SK-N-SH (cell line): ENCODE measurements around the gene ABHD4. TPM values are rescaled to one million over a fixed set of nuclear protein-coding genes. Genes with fewer than 3 reads are reported as not detected.

ENCODE experiments used
- CTCF ChIA-PET: fragments of 300-600, 350-600 bp; formaldehyde crosslinking; extraction: SDS; loops from one replicate; lab custom pipeline; 2021; lab: Yijun Ruan, JAX
- POLR2A ChIA-PET: fragments of 350-600 bp; sonication (Branson Sonifier 250); formaldehyde crosslinking; extraction: SDS; loops from one replicate; lab custom pipeline; 2020; ENCODE audit warnings: antibody characterized with exemption, inconsistent platforms; lab: Yijun Ruan, JAX
- DNase-seq: peaks from one replicate; pipeline ENCODE4 v3.0.0; 2012
- H2AFZ ChIP-seq: fragments of 200-600 bp; sonication (generic); 2 replicates; pipeline ENCODE4 v1.8.1; 2016; ENCODE audit warnings: antibody characterized with exemption, mild to moderate bottlenecking, low read depth
- H3F3A ChIP-seq: fragments of 200-600 bp; sonication (generic); replicated peaks from 2 replicates; pipeline ENCODE3; 2016; ENCODE audit warnings: antibody characterized with exemption, mild to moderate bottlenecking; ENCODE audit not compliant: insufficient read depth
- H3K27ac ChIP-seq, 2 experiments: fragments of 200-500 bp in 1 of 2; fragments of 200-600 bp in 1 of 2; sonication (Bioruptor generic) in 1 of 2; sonication (generic), shearing (Covaris generic) in 1 of 2; 2 replicates each; pipeline versions ENCODE4 v1.5.1 to v1.6.1; 2014 to 2016; ENCODE audit warnings: low read depth in 2 of 2, inconsistent platforms in 1 of 2, low read length in 1 of 2, mild to moderate bottlenecking in 1 of 2, mixed read lengths in 1 of 2
- H3K27me3 ChIP-seq: fragments of 200-600 bp; sonication (generic), shearing (Covaris generic); 2 replicates; pipeline ENCODE4 v1.6.1; 2016; ENCODE audit warnings: mixed run types; ENCODE audit not compliant: insufficient read depth
- H3K36me3 ChIP-seq, 2 experiments: fragments of 200-500 bp in 1 of 2; fragments of 200-600 bp in 1 of 2; sonication (Bioruptor generic) in 1 of 2; sonication (generic) in 1 of 2; replicated peaks in 1 of 2; 2 replicates each; pipeline versions ENCODE3 to v1.5.1; 2014 to 2016; ENCODE audit warnings: low read length in 1 of 2, mild to moderate bottlenecking in 1 of 2; ENCODE audit not compliant: insufficient read depth in 2 of 2, control insufficient read depth in 1 of 2
- H3K4me1 ChIP-seq, 2 experiments: fragments of 200-500 bp in 1 of 2; fragments of 200-600 bp in 1 of 2; sonication (Bioruptor generic) in 1 of 2; sonication (generic), shearing (Covaris generic) in 1 of 2; 2 replicates each; pipeline versions ENCODE4 v1.5.1 to v1.6.1; 2014 to 2016; ENCODE audit warnings: low read depth in 1 of 2, low read length in 1 of 2, mixed run types in 1 of 2; ENCODE audit not compliant: insufficient read depth in 2 of 2, control insufficient read depth in 1 of 2
- H3K4me2 ChIP-seq: fragments of 200-600 bp; sonication (generic), shearing (Covaris generic); 2 replicates; pipeline ENCODE4 v1.6.1; 2017; ENCODE audit warnings: mixed run types
- H3K4me3 ChIP-seq, 2 experiments: fragments of 200-500 bp in 1 of 2; fragments of 200-600 bp in 1 of 2; sonication (Bioruptor generic) in 1 of 2; sonication (generic), shearing (Covaris generic) in 1 of 2; 2 replicates each; pipeline versions ENCODE4 v1.5.1 to v1.8.1; 2014 to 2016; ENCODE audit warnings: low read depth in 2 of 2, inconsistent platforms in 1 of 2, low read length in 1 of 2, mild to moderate bottlenecking in 1 of 2, mixed read lengths in 1 of 2, moderate library complexity in 1 of 2
- H3K79me2 ChIP-seq: fragments of 200-600 bp; sonication (generic); 2 replicates; pipeline ENCODE4 v1.8.1; 2017; ENCODE audit warnings: mild to moderate bottlenecking; ENCODE audit not compliant: insufficient read depth
- H3K9ac ChIP-seq: fragments of 200-600 bp; sonication (generic); 2 replicates; pipeline ENCODE4 v1.6.1; 2017; ENCODE audit warnings: mixed run types
- H3K9me2 ChIP-seq: fragments of 200-600 bp; sonication (generic); 2 replicates; pipeline ENCODE4 v1.6.1; 2017; ENCODE audit warnings: mixed run types
- H3K9me3 ChIP-seq: fragments of 200-600 bp; sonication (generic); 2 replicates; pipeline ENCODE4 v1.6.1; 2017; ENCODE audit warnings: mixed run types, mild to moderate bottlenecking, moderate library complexity
- H4K20me1 ChIP-seq: fragments of 200-600 bp; sonication (generic); 2 replicates; pipeline ENCODE4 v1.6.1; 2017; ENCODE audit warnings: mild to moderate bottlenecking, mixed run types; ENCODE audit not compliant: insufficient read depth
- ELF1 ChIP-seq: IDR thresholded peaks from 2 replicates; pipeline ENCODE4 v1.4.0; 2012
- EP300 ChIP-seq, 2 experiments: IDR thresholded peaks; 2 replicates each; pipeline versions ENCODE4 v1.4.0 to v1.6.1; 2012; ENCODE audit warnings: borderline replicate concordance in 1 of 2, low read depth in 1 of 2, low read length in 1 of 2
- EZH2phosphoT487 ChIP-seq: fragments of 200-600 bp; sonication (generic); IDR thresholded peaks from 2 replicates; pipeline ENCODE4 v1.6.1; 2017; ENCODE audit warnings: low read depth, mixed run types, mild to moderate bottlenecking, antibody characterized with exemption, moderate library complexity, borderline replicate concordance
- FOSL2 ChIP-seq: IDR thresholded peaks from 2 replicates; pipeline ENCODE4 v1.4.0; 2012; ENCODE audit warnings: low read depth, mild to moderate bottlenecking, moderate library complexity, borderline replicate concordance
- FOXJ3 ChIP-seq: sonication (generic); formaldehyde crosslinking; IDR thresholded peaks from 2 replicates; pipeline ENCODE4 v1.5.1; 2020; ENCODE audit warnings: mild to moderate bottlenecking, missing genetic modification reagents
- FOXM1 ChIP-seq: IDR thresholded peaks from 2 replicates; pipeline ENCODE4 v1.4.0; 2012; ENCODE audit warnings: low read depth, mild to moderate bottlenecking
- GABPA ChIP-seq: IDR thresholded peaks from 2 replicates; pipeline ENCODE4 v1.4.0; 2012; ENCODE audit warnings: low read depth, mild to moderate bottlenecking
- GATA2 ChIP-seq: sonication (generic); formaldehyde crosslinking; IDR thresholded peaks from 2 replicates; pipeline ENCODE4 v1.5.0; 2020; ENCODE audit warnings: mild to moderate bottlenecking, missing genetic modification reagents
- MEF2A ChIP-seq: IDR thresholded peaks from 2 replicates; pipeline ENCODE4 v1.4.0; 2012; ENCODE audit warnings: low read depth, borderline replicate concordance
- MXI1 ChIP-seq: IDR thresholded peaks from 2 replicates; pipeline ENCODE4 v1.6.1; 2012; ENCODE audit warnings: mild to moderate bottlenecking, low read depth, low read length, improper control_type of control experiment
- PBX3 ChIP-seq: IDR thresholded peaks from 2 replicates; pipeline ENCODE4; 2012
- RAD21 ChIP-seq: IDR thresholded peaks from 2 replicates; pipeline ENCODE4 v1.6.1; 2012; ENCODE audit warnings: mild to moderate bottlenecking, low read length
- RCOR1 ChIP-seq: fragments of 150-350 bp; IDR thresholded peaks from 2 replicates; pipeline ENCODE4 v1.6.1; 2017; ENCODE audit warnings: antibody characterized with exemption, low read length
- TAF1 ChIP-seq: IDR thresholded peaks from 2 replicates; pipeline ENCODE4 v1.6.1; 2012; ENCODE audit warnings: low read depth, mild to moderate bottlenecking, low read length, moderate library complexity, borderline replicate concordance
- TCF12 ChIP-seq: IDR thresholded peaks from 2 replicates; pipeline ENCODE4 v1.4.0; 2012
- TEAD4 ChIP-seq: IDR thresholded peaks from 2 replicates; pipeline ENCODE4 v1.4.0; 2012; ENCODE audit warnings: mild to moderate bottlenecking, borderline replicate concordance; ENCODE audit not compliant: insufficient read depth
- USF1 ChIP-seq: IDR thresholded peaks from 2 replicates; pipeline ENCODE4 v1.4.0; 2012; ENCODE audit warnings: low read depth, borderline replicate concordance
- YY1 ChIP-seq: IDR thresholded peaks from 2 replicates; pipeline ENCODE4 v1.4.0; 2012; ENCODE audit warnings: low read depth, mild to moderate bottlenecking
- ZBTB33 ChIP-seq: IDR thresholded peaks from 2 replicates; pipeline ENCODE4 v1.4.0; 2012; ENCODE audit warnings: low read depth, borderline replicate concordance
- WGBS: methylation state at CpG from one replicate; pipeline ENCODE4 v1.1.6; 2017; ENCODE audit warnings: low lambda C conversion rate; 5-methylcytosine and 5-hydroxymethylcytosine counted together
- polyA plus RNA-seq, 3 experiments: library from polyadenylated mRNA; depleted of rRNA; stranded (reverse); fragments of >200 nt; gene quantifications; 2 replicates each; pipeline ENCODE4 v1.2.3, GENCODE V29; 2012
- TF ChIP-seq, protein P1 (sequence below): fragments of 150-350 bp; IDR thresholded peaks from 2 replicates; pipeline ENCODE4 v1.6.1; 2017; ENCODE audit warnings: antibody characterized with exemption, low read length, low read depth, borderline replicate concordance
- TF ChIP-seq, protein P2 (sequence below): IDR thresholded peaks from 2 replicates; pipeline ENCODE4 v1.4.0; 2012; ENCODE audit warnings: low read depth
- TF ChIP-seq, protein P3 (sequence below): fragments of 150-350 bp; IDR thresholded peaks from 2 replicates; pipeline ENCODE4 v1.6.1; 2016; ENCODE audit warnings: mild to moderate bottlenecking, low read depth, low read length

ABHD4 gene
- polyA plus RNA-seq, 1 of the 3 experiments (the other 2 are of a cell fraction), result 15.0 TPM

DNA sequence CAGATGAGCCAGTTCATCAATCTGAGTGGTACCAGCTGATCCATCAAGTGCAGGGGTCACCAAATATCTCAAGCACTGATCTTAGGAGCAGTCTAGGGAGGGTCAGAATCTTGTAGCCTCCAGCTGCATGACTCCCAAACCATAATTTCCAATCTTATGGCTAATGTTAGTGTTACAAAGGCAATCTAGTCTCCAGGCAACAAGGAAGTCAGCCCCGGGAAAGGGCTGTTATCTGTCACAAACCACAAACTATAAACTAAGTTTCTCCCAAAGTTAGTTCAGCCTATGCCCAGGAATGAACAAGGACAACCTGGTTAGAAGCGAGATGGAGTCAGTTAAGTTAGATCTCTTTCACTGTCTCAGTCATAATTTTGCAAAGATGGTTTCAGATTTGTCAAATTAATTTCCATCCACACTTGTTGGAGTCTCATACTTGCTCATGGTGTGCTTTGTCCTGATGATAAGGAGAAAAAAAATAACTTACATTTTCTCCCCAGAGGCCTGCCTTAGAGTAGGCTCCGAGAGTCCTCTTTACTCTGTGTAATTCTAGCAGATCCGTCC lies 3.9 kb upstream of the ABHD4 start:
- no peak overlapping the region for H3K27ac ChIP-seq
- H3K4me3 ChIP-seq, result no peak overlapping the region
- DNase-seq, result no peak
- ChIA-PET POLR2A (no interaction called here), CTCF (interaction anchor here (1.4 to 3.0 kb wide), 5 partner anchors 22 to 59 kb away, joined by 3 to 9 read pairs (median 5); no protein-coding TSS in a partner anchor)
- peaks cover 8% of the 10 kb centered on the region for H3F3A ChIP-seq
- H2AFZ ChIP-seq, result no peak overlapping the region
- H3K9ac ChIP-seq, result no peak overlapping the region
- H3K9me3 ChIP-seq, result no peaks in the 10 kb centered on the region
- no peaks in the 10 kb centered on the region for H4K20me1 ChIP-seq
- no peaks in the 10 kb centered on the region for H3K79me2 ChIP-seq
- no peak overlapping the region for H3K4me2 ChIP-seq
- no peaks in the 10 kb centered on the region for H3K9me2 ChIP-seq
- TF ChIP-seq PBX3 (no peak), RAD21 (no peak), ELF1 (no peak), FOXM1 (no peak), FOXJ3 (CRISPR knock-in tag) (no peak), EZH2phosphoT487 (no peak), FOSL2 (no peak), MXI1 (no peak)
- TF ChIP-seq, protein P1, sequence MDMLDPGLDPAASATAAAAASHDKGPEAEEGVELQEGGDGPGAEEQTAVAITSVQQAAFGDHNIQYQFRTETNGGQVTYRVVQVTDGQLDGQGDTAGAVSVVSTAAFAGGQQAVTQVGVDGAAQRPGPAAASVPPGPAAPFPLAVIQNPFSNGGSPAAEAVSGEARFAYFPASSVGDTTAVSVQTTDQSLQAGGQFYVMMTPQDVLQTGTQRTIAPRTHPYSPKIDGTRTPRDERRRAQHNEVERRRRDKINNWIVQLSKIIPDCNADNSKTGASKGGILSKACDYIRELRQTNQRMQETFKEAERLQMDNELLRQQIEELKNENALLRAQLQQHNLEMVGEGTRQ, result no peak
- H3K4me1 ChIP-seq, result peaks cover 2 to 10% of the 10 kb centered on the region in 2 experiments; a peak in 3 of 4 replicates
- WGBS, result 34% methylated on average over 4 of the region's 4 CpGs
- peaks cover 14% of the 10 kb centered on the region; the same call in 1 of the 2 replicates for H3K27me3 ChIP-seq
- H3K36me3 ChIP-seq, result no peaks in the 10 kb centered on the region

- H4K20me1 ChIP-seq, result no peaks in the 10 kb centered on the region
- H3K4me1 ChIP-seq, result peaks cover 6 to 8% of the 10 kb centered on the region in 2 experiments; a peak in 3 of 4 replicates
- DNase-seq, result no peak
- H3F3A ChIP-seq, result no peaks in the 10 kb centered on the region
- H3K27ac ChIP-seq, result no peak overlapping the region
- no peak overlapping the region for H2AFZ ChIP-seq
- H3K9me3 ChIP-seq, result no peaks in the 10 kb centered on the region
- TF ChIP-seq RCOR1 (no peak), GATA2 (CRISPR knock-in tag) (no peak), TCF12 (no peak), EP300 (IDR thresholded peaks at IDR 0.05; ENCODE audit: borderline replicate concordance in 1 of 2, low read depth in 1 of 2, low read length in 1 of 2) (no peak), EZH2phosphoT487 (no peak), MEF2A (no peak), RAD21 (no peak), ZBTB33 (no peak), GABPA (no peak), TAF1 (no peak), TEAD4 (no peak), YY1 (no peak), USF1 (no peak)
- TF ChIP-seq, protein P2, sequence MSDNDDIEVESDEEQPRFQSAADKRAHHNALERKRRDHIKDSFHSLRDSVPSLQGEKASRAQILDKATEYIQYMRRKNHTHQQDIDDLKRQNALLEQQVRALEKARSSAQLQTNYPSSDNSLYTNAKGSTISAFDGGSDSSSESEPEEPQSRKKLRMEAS, result no peak
- TF ChIP-seq, protein P3, sequence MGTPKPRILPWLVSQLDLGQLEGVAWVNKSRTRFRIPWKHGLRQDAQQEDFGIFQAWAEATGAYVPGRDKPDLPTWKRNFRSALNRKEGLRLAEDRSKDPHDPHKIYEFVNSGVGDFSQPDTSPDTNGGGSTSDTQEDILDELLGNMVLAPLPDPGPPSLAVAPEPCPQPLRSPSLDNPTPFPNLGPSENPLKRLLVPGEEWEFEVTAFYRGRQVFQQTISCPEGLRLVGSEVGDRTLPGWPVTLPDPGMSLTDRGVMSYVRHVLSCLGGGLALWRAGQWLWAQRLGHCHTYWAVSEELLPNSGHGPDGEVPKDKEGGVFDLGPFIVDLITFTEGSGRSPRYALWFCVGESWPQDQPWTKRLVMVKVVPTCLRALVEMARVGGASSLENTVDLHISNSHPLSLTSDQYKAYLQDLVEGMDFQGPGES, result no peak
- TF ChIP-seq, all 33 proteins: peak for 0
- no peaks in the 10 kb centered on the region; the same call in 1 of the 2 replicates for H3K79me2 ChIP-seq
- ChIA-PET POLR2A (no interaction called here), CTCF (interaction anchor here (1.1 to 1.5 kb wide), 4 partner anchors 11 to 256 kb away, joined by 3 to 6 read pairs (median 4); no protein-coding TSS in a partner anchor)
- H3K4me2 ChIP-seq, result no peak overlapping the region
- no peak overlapping the region for H3K4me3 ChIP-seq
- H3K36me3 ChIP-seq, result no peaks in the 10 kb centered on the region
- H3K9me2 ChIP-seq, result no peaks in the 10 kb centered on the region
- 30% methylated on average over 3 of the region's 3 CpGs for WGBS
- peaks cover 14% of the 10 kb centered on the region; the same call in 1 of the 2 replicates for H3K27me3 ChIP-seq
- H3K9ac ChIP-seq, result no peak overlapping the region
Observed at GRCh38 chr14:22596354-22596879, 1.7 kb upstream of the ABHD4 start.
